HG02642 (cell line): Measurements from ENCODE around the gene RORB.

Experiments
- ATAC-seq: cut with Tn5 transposase; IDR thresholded peaks from one replicate; pipeline ENCODE4 v1.9.1; 2021; ENCODE audit warnings: mild to moderate bottlenecking; ENCODE audit not compliant: unreplicated experiment, poor library complexity

Gene RORB

GRCh38 chr9:74577956-74578355, 80.8 kb downstream of the RORB start:
- ATAC-seq = no peak

GRCh38 chr9:74589576-74589975, 92.4 kb downstream of the RORB start:
- peak; percentile 66 for ATAC-seq

GRCh38 chr9:74595286-74595685, 98.2 kb downstream of the RORB start:
- ATAC-seq = no peak

- no peak for ATAC-seq
These were observed 101.7 kb downstream of the RORB start for GRCh38 chr9:74598874-74599273.

GRCh38 chr9:74609671-74610405, 112.7 kb downstream of the RORB start:
- ATAC-seq = no peak

- ATAC-seq = no peak
These were observed 113.5 kb downstream of the RORB start for GRCh38 chr9:74610523-74611061.

- no peak for ATAC-seq
These were observed 133.1 kb downstream of the RORB start for GRCh38 chr9:74630228-74630627.

GRCh38 chr9:74639112-74639511, 142.0 kb downstream of the RORB start:
- no peak for ATAC-seq

- ATAC-seq = no peak
These were observed 145.2 kb downstream of the RORB start for GRCh38 chr9:74642376-74642775.

GRCh38 chr9:74643303-74643923, 146.3 kb downstream of the RORB start:
- ATAC-seq = no peak

DNA sequence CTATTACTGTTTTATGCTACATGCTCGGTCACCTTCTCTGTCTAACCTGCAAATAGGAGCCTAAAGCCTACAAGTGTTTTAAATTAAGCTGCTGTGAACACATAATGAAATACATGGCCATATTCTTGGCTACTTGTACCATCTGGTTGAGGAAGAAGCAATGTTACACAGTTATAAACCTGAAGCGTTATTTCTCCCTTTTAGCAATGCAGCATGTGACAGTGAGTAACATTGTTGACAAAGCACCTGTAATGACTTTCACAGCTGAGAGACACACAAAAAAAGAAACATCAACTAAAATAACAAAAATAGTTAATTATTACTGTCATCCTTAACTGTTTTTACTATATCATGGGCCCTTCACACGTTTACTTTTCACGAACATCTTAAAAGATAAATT, 146.9 kb downstream of the RORB start:
- no peak for ATAC-seq

- no peak for ATAC-seq
These were observed 148.0 kb downstream of the RORB start for GRCh38 chr9:74645007-74645639.

GRCh38 chr9:74653410-74654080, 156.4 kb downstream of the RORB start:
- no peak for ATAC-seq

- no peak for ATAC-seq
These were observed 165.5 kb downstream of the RORB start for GRCh38 chr9:74662674-74663073.

DNA sequence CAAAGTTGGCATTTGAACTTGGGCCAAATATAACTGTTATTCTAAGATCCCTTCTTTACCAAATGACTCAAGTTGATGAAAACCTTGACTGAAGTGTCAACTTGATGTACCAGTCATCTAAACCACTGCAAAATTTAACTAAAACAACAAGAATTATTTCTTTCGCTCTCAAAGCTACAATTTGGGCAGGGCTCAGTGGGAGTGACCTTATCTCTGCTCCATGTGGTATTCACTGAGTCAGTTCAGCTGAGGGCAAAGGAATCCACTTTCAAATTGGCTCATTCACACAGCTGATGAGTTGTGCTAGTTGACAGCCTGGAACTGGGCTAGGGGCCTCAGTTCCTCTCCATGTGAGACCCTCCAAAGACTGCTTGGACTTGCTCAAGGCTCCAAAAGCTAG, 166.3 kb downstream of the RORB start:
- ATAC-seq = no peak

DNA sequence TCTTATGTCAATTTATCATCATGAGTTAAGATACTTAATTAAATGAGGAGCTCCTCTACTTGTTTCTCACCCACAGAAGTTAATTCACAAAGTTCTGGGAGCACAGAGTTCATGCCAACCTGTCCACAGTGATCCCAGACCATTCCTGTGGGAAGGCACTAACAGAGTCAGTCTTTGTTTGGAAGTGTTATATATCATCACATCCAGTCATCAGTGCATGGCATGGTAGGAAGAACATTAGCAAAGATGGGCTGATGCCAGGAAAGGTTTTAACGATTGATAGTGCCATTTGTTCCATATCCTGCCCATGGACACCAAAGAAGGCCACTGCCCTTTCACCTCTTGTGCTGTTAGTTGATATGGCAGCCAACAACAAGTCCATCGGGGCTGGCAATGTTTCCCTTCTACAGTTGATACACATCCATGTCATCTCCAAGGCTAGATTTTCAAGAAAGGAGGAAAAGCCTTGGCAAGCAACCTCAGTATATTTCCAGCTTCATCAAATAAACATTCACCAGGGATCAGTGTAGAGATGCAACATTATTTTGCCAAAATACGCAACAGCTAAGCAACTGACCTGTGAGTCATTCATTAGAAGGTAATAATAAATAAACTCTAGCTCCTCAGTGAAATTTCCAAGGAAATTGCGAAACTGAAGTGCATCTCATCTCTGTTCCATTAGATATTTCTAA, 169.6 kb downstream of the RORB start:
- ATAC-seq = no peak

DNA sequence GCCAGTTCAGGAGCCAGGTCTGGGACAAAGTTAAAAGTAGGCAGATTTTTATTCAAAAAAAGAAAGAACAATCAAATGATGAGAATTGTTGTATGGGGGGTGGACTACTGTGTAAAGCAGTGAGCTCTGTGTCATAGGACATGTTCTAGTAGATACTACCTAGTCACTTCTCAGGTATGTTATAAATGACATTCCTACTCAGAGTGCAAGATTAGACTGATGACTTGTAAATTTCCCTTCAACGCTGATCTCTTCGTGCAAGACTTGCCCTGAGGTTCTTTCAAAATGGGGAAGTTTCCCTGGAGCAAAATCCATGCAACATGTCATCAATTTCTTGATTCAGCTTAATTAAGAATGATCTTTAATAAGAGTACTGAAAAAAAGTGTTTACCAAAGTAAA, 175.1 kb downstream of the RORB start:
- no peak for ATAC-seq

DNA sequence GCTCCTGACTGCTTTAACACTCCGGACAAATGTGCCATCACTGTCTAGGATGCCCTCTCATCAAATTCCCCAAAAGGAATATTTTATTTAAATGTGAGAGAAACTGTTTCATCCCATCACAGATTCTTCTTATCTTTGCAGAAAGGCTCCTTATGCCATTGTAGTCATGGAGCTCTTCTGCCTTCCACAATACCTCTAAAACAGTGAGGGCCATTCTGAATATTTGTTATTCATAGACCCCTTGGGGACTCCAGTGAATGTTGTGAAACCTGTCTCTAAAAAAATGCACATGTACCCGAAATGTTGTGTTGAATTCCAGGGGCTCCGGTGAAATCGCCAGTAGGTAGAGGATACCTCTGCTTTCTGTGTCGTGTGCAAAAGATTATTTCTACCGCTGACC, 176.9 kb downstream of the RORB start:
- no peak for ATAC-seq

DNA sequence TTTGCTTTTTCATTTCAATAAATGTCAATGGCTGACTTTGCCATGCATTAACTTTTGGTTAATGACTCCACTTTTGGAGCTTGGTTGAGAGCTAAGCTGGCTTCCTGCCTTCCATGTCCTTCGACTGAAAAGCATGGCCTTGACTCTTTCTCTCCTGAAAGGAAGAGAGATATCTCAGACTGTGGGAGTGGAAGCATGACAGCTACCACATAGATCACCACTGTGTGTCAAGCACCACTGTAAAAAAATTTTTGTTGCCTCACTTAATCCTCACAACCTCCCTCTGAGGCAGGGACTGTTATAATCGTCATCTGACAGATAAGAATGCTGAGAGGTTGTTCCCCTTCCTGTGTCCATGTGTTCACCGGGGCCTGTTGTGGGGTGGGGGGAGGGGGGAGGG, 184.8 kb downstream of the RORB start:
- ATAC-seq = no peak

GRCh38 chr9:74683322-74683721, 186.2 kb downstream of the RORB start:
- no peak for ATAC-seq
